ENCODE data around the gene ATG16L2. TPM values are rescaled to one million over a fixed set of nuclear protein-coding genes. Genes with fewer than 3 reads are reported as not detected.

The ATG16L2 gene
- total and polyA plus RNA-seq, 2 of the 4 experiments (the other 2 are of a cell fraction) = 1.3 to 12.7 TPM

GRCh38 chr11:72860010-72860409 lies 45.8 kb downstream of the ATG16L2 start:
- CTCF ChIA-PET = interaction anchor here (1.2 kb wide), 1 partner anchor 10 kb away, joined by 3 read pairs; no protein-coding TSS in a partner anchor
- H2BK15ac ChIP-seq (ENCODE audit: low read depth, low read length) = no peak overlapping the region
- no peak overlapping the region for H4K8ac ChIP-seq (ENCODE audit: low read depth in 2 of 2, low read length in 2 of 2)
- no peak overlapping the region for H3K4ac ChIP-seq (ENCODE audit: low read depth, low read length)
- H3K9me3 ChIP-seq (ENCODE audit: control insufficient read depth, insufficient read depth, low read length) = no peaks in the 10 kb centered on the region
- no peak overlapping the region for H3K18ac ChIP-seq (ENCODE audit: low read depth, low read length)
- H3K27ac ChIP-seq (ENCODE audit: insufficient read depth, low read length) = no peak overlapping the region
- 0 out of 2 replicates have a peak, but pooled peaks cover 3% of the 10 kb centered on the region for H3K9me1 ChIP-seq (ENCODE audit: insufficient read depth, low read length)
- intact Hi-C loops (cut with micrococcal nuclease) (loop anchor here (5.0 kb wide), 1 partner anchor 37 kb away; no protein-coding TSS in a partner anchor), in situ Hi-C loops (cut with MboI; ENCODE audit: low sequenced_read_pairs) (no loop called here), dilution Hi-C loops (cut with HindIII; ENCODE audit: low sequenced_read_pairs, unreplicated experiment) (no loop called here)
- H3K9ac ChIP-seq (ENCODE audit: low read depth, low read length) = no peak overlapping the region
- H4K91ac ChIP-seq (ENCODE audit: insufficient read depth, low read depth, low read length) = no peak overlapping the region
- peaks cover 7 to 25% of the 10 kb centered on the region in 2 experiments; a peak in 3 of 4 replicates for H3K79me1 ChIP-seq (ENCODE audit: low read depth in 1 of 2, low read length in 2 of 2)
- BruUV-seq (replicated peaks) = no TSS peak
- no peak overlapping the region for H2BK20ac ChIP-seq (ENCODE audit: low read depth, low read length)
- no peaks in the 10 kb centered on the region for H4K20me1 ChIP-seq (ENCODE audit: insufficient read depth, low read length)
- no peak overlapping the region for H2BK5ac ChIP-seq (ENCODE audit: low read depth, low read length, poor library complexity, severe bottlenecking)
- H2AFZ ChIP-seq (replicated peaks; ENCODE audit: low read length, poor library complexity) = no peak overlapping the region
- no peak overlapping the region; the same call in 1 of the 2 replicates for H3K14ac ChIP-seq (replicated peaks; ENCODE audit: low read depth, low read length)
- H2AK9ac ChIP-seq (replicated peaks; ENCODE audit: low read depth, low read length, poor library complexity) = no peak overlapping the region
- ATAC-seq (ENCODE audit: low read depth) = no peak
- H2BK120ac ChIP-seq (ENCODE audit: low read depth, low read length) = no peak overlapping the region
- 88% methylated on average over 1 of the region's 4 CpGs; no CpG with 5 or more reads in 1 of the 2 experiments for WGBS, 2 experiments (ENCODE audit: extremely low coverage in 2 of 2, insufficient read length in 1 of 2)
- H3K4me3 ChIP-seq (ENCODE audit: insufficient read depth, low read depth, low read length) = no peak overlapping the region
- no peak overlapping the region for H4K5ac ChIP-seq (ENCODE audit: low read depth, low read length)
- H2AK5ac ChIP-seq (ENCODE audit: low read depth, low read length) = no peak overlapping the region
- no peak for DNase-seq
- no peak overlapping the region for H3K56ac ChIP-seq (ENCODE audit: extremely low read depth, insufficient read depth, low read length)
- H3K4me2 ChIP-seq (ENCODE audit: low read depth, low read length) = no peak overlapping the region
- H3K23ac ChIP-seq (ENCODE audit: low read depth, low read length) = no peak overlapping the region
- no peaks in the 10 kb centered on the region for H3K36me3 ChIP-seq (ENCODE audit: control insufficient read depth, insufficient read depth, low read length)
- no peaks in the 10 kb centered on the region for H3K27me3 ChIP-seq (ENCODE audit: control insufficient read depth, insufficient read depth, low read length)
- TF ChIP-seq, protein P1, sequence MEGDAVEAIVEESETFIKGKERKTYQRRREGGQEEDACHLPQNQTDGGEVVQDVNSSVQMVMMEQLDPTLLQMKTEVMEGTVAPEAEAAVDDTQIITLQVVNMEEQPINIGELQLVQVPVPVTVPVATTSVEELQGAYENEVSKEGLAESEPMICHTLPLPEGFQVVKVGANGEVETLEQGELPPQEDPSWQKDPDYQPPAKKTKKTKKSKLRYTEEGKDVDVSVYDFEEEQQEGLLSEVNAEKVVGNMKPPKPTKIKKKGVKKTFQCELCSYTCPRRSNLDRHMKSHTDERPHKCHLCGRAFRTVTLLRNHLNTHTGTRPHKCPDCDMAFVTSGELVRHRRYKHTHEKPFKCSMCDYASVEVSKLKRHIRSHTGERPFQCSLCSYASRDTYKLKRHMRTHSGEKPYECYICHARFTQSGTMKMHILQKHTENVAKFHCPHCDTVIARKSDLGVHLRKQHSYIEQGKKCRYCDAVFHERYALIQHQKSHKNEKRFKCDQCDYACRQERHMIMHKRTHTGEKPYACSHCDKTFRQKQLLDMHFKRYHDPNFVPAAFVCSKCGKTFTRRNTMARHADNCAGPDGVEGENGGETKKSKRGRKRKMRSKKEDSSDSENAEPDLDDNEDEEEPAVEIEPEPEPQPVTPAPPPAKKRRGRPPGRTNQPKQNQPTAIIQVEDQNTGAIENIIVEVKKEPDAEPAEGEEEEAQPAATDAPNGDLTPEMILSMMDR (conservative IDR thresholded peaks at IDR 0.05; ENCODE audit: low read depth, low read length) = no peak
- no peak for TF ChIP-seq SMC3 (IDR thresholded peaks at IDR 0.05; ENCODE audit: low read depth, low read length)
- no peak for TF ChIP-seq BHLHE40 (IDR thresholded peaks at IDR 0.05; ENCODE audit: low read depth, low read length)
- TF ChIP-seq ELK1 (IDR thresholded peaks at IDR 0.05; ENCODE audit: borderline replicate concordance, low read depth, low read length) = no peak
- no peak for TF ChIP-seq POLR2A (IDR thresholded peaks at IDR 0.05; ENCODE audit: low read depth, low read length)
- no peak for TF ChIP-seq MAFK (IDR thresholded peaks at IDR 0.05; ENCODE audit: low read depth, low read length)
- no peak for TF ChIP-seq CEBPB (IDR thresholded peaks at IDR 0.05; ENCODE audit: low read depth, low read length)
- TF ChIP-seq NFE2L2 (IDR thresholded peaks at IDR 0.05; ENCODE audit: low read depth, low read length) = no peak
- TF ChIP-seq RCOR1 (IDR thresholded peaks at IDR 0.05; ENCODE audit: insufficient replicate concordance, low read length) = no peak
- no peak for TF ChIP-seq RFX5 (IDR thresholded peaks at IDR 0.05; ENCODE audit: low read depth, low read length)
- TF ChIP-seq, protein P2, sequence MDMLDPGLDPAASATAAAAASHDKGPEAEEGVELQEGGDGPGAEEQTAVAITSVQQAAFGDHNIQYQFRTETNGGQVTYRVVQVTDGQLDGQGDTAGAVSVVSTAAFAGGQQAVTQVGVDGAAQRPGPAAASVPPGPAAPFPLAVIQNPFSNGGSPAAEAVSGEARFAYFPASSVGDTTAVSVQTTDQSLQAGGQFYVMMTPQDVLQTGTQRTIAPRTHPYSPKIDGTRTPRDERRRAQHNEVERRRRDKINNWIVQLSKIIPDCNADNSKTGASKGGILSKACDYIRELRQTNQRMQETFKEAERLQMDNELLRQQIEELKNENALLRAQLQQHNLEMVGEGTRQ (IDR thresholded peaks at IDR 0.05; ENCODE audit: low read depth, low read length) = no peak
- POLR2A ChIA-PET (ENCODE audit: unreplicated experiment) = no interaction called here
- H3K4me1 ChIP-seq (ENCODE audit: control insufficient read depth, insufficient read depth, low read length) = peaks cover 2% of the 10 kb centered on the region; the same call in 1 of the 2 replicates

Data from IMR-90 (cell line).